Caco-2 (cell line): ENCODE results near the gene EIF5AL1. TPM values are rescaled to one million over a fixed set of nuclear protein-coding genes. Genes with fewer than 3 reads are reported as not detected.

Experiments
- BruUV-seq: library from RNA; stranded (reverse); fragments of 400-500 nt; replicated peaks from 2 replicates; lab custom pipeline; 2021; lab: Mats Ljungman, UMichigan
- CTCF ChIA-PET: fragments of 300-600 bp; sonication (Branson Sonifier 250); formaldehyde crosslinking; loops from one replicate; lab custom pipeline; 2022; ENCODE audit warnings: antibody characterized with exemption; lab: Charles Lee
- POLR2A ChIA-PET: fragments of 300-600 bp; sonication (Branson Sonifier 250); formaldehyde crosslinking; loops from one replicate; lab custom pipeline; 2022; ENCODE audit warnings: antibody characterized with exemption; lab: Charles Lee
- DNase-seq, 2 experiments: peaks; one replicate each; pipeline versions ENCODE4 v3.0.0 to v3.0.0-alpha.2; 2020 to 2022
- H3K27me3 ChIP-seq: replicated peaks from 2 replicates; pipeline ENCODE4 v1.6.0; 2011; ENCODE audit warnings: low read length; ENCODE audit not compliant: control insufficient read depth, insufficient read depth
- H3K36me3 ChIP-seq: 2 replicates; pipeline ENCODE4 v1.5.1; 2011; ENCODE audit warnings: low read length; ENCODE audit not compliant: control insufficient read depth, insufficient read depth
- H3K4me1 ChIP-seq: fragments of 250-450 bp; sonication (Bioruptor Pico); 2 replicates; pipeline ENCODE4 v1.5.1; 2020; ENCODE audit warnings: mild to moderate bottlenecking
- H3K4me3 ChIP-seq: 2 replicates; pipeline ENCODE4 v1.5.1; 2011; ENCODE audit warnings: low read depth, mild to moderate bottlenecking, control low read depth, low read length
- H3K9me3 ChIP-seq: fragments of 250-450 bp; sonication (Bioruptor Pico); 2 replicates; pipeline ENCODE4 v1.5.1; 2020; ENCODE audit warnings: mild to moderate bottlenecking, moderate library complexity
- H3K27ac Mint-ChIP-seq: one replicate; pipeline ENCODE4 v1.8.0; 2022; ENCODE audit warnings: mixed read lengths; ENCODE audit not compliant: unreplicated experiment
- H3K27me3 Mint-ChIP-seq: one replicate; pipeline ENCODE4 v1.8.0; 2022; ENCODE audit warnings: mixed read lengths; ENCODE audit not compliant: insufficient read depth, unreplicated experiment
- H3K36me3 Mint-ChIP-seq: one replicate; pipeline ENCODE4 v1.8.0; 2022; ENCODE audit warnings: mild to moderate bottlenecking, mixed read lengths; ENCODE audit not compliant: insufficient read depth, unreplicated experiment
- H3K4me1 Mint-ChIP-seq: one replicate; pipeline ENCODE4 v1.8.0; 2022; ENCODE audit warnings: low read depth, mixed read lengths; ENCODE audit not compliant: unreplicated experiment
- H3K4me3 Mint-ChIP-seq: one replicate; pipeline ENCODE4 v1.8.0; 2022; ENCODE audit warnings: mild to moderate bottlenecking, moderate library complexity, mixed read lengths; ENCODE audit not compliant: unreplicated experiment
- H3K9me3 Mint-ChIP-seq: one replicate; pipeline ENCODE4 v1.8.0; 2022; ENCODE audit warnings: mixed read lengths; ENCODE audit not compliant: unreplicated experiment
- intact Hi-C: fragments of 100-400 bp; cut with micrococcal nuclease; formaldehyde crosslinking; loops from one replicate; pipeline ENCODE4 v1.10.0; 2022; ENCODE audit not compliant: unreplicated experiment
- total RNA-seq: library from RNA; stranded (reverse); gene quantifications from 2 replicates; pipeline ENCODE4 v1.2.3, GENCODE V29; 2022
- TF ChIP-seq, protein P1 (sequence below), 2 experiments: fragments of 200-600 bp in 1 of 2; IDR thresholded peaks; 1 replicate in 1 of 2; 2 replicates in 1 of 2; pipeline versions ENCODE4 v1.5.1 to v1.8.0; 2011 to 2022; ENCODE audit warnings: antibody characterized with exemption in 1 of 2, control low read depth in 1 of 2, inconsistent platforms in 1 of 2, low read depth in 1 of 2, low read length in 1 of 2, mild to moderate bottlenecking in 1 of 2, moderate library complexity in 1 of 2; ENCODE audit not compliant: insufficient read depth in 1 of 2, severe bottlenecking in 1 of 2, unreplicated experiment in 1 of 2

Gene EIF5AL1
- total RNA-seq, 1 experiment from 2014 or later = 0.93 TPM

DNA sequence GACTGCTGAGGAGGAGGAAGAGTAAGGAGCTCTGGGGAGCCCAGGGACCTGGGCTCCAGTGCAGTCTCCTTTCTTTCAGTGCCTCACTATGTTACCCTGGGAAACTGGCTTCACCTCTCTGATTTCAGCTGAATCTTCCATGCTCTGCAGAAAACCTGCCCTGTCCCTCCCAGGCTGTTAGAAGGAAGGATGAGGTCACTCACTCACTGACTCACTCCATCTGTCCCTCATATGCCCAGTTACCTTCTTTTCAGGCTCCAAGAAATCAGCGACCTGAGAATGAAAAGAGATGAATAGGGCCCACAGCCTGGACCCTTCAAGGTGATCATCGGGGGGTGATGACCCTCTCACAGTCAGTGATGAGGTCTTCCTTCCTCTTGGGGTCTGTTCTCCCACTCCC lies 47.4 kb downstream of the EIF5AL1 start:
- no peak for DNase-seq
- no peak overlapping the region for H3K4me3 Mint-ChIP-seq
- Histone ChIP-seq H3K36me3 (no peaks in the 10 kb centered on the region), H3K4me1 (no peaks in the 10 kb centered on the region), H3K9me3 (no peaks in the 10 kb centered on the region), H3K4me3 (no peak overlapping the region), H3K27me3 (no peaks in the 10 kb centered on the region)
- CTCF ChIA-PET = no interaction called here
- no peaks in the 10 kb centered on the region for H3K9me3 Mint-ChIP-seq
- intact Hi-C loops = no loop called here
- no TSS peak for BruUV-seq
- H3K4me1 Mint-ChIP-seq = peaks cover 6% of the 10 kb centered on the region
- TF ChIP-seq, protein P1, sequence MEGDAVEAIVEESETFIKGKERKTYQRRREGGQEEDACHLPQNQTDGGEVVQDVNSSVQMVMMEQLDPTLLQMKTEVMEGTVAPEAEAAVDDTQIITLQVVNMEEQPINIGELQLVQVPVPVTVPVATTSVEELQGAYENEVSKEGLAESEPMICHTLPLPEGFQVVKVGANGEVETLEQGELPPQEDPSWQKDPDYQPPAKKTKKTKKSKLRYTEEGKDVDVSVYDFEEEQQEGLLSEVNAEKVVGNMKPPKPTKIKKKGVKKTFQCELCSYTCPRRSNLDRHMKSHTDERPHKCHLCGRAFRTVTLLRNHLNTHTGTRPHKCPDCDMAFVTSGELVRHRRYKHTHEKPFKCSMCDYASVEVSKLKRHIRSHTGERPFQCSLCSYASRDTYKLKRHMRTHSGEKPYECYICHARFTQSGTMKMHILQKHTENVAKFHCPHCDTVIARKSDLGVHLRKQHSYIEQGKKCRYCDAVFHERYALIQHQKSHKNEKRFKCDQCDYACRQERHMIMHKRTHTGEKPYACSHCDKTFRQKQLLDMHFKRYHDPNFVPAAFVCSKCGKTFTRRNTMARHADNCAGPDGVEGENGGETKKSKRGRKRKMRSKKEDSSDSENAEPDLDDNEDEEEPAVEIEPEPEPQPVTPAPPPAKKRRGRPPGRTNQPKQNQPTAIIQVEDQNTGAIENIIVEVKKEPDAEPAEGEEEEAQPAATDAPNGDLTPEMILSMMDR (IDR thresholded peaks at IDR 0.05; ENCODE audit: insufficient read depth in 1 of 2, low read depth in 1 of 2, low read length in 1 of 2, severe bottlenecking in 1 of 2, unreplicated experiment in 1 of 2) = no peak
- H3K27ac Mint-ChIP-seq = no peak overlapping the region
- H3K27me3 Mint-ChIP-seq = peaks cover 11% of the 10 kb centered on the region
- peaks cover 5% of the 10 kb centered on the region for H3K36me3 Mint-ChIP-seq
- POLR2A ChIA-PET = no interaction called here

GRCh38 chr10:79560160-79560709 lies 47.9 kb downstream of the EIF5AL1 start, which contains the start of gene SFTPA2:
TSS of gene SFTPA2 (minus strand) at chr10:79560407. CDS start at chr10:79559483, 924 bp downstream.
- intact Hi-C loops = no loop called here
- H3K4me3 Mint-ChIP-seq = no peak within 1 kb of the TSS
- peaks cover 6% of the 10 kb centered on the region for H3K4me1 Mint-ChIP-seq
- Histone ChIP-seq H3K36me3 (no peaks in the 10 kb centered on the region), H3K4me3 (no peak within 1 kb of the TSS), H3K27me3 (no peaks in the 10 kb centered on the region), H3K9me3 (no peaks in the 10 kb centered on the region), H3K4me1 (no peaks in the 10 kb centered on the region)
- peaks cover 5% of the 10 kb centered on the region for H3K36me3 Mint-ChIP-seq
- no peak for DNase-seq
- H3K27ac Mint-ChIP-seq = no peak within 1 kb of the TSS
- TF ChIP-seq, protein P1 (IDR thresholded peaks at IDR 0.05; ENCODE audit: insufficient read depth in 1 of 2, low read depth in 1 of 2, low read length in 1 of 2, severe bottlenecking in 1 of 2, unreplicated experiment in 1 of 2) = no peak
- H3K27me3 Mint-ChIP-seq = peaks cover 11% of the 10 kb centered on the region
- ChIA-PET CTCF (interaction anchor here (0.6 kb wide), 2 partner anchors 23 to 348 kb away, joined by 3 to 5 read pairs; no protein-coding TSS in a partner anchor), POLR2A (no interaction called here)
- no peaks in the 10 kb centered on the region for H3K9me3 Mint-ChIP-seq
- BruUV-seq = no TSS peak

DNA sequence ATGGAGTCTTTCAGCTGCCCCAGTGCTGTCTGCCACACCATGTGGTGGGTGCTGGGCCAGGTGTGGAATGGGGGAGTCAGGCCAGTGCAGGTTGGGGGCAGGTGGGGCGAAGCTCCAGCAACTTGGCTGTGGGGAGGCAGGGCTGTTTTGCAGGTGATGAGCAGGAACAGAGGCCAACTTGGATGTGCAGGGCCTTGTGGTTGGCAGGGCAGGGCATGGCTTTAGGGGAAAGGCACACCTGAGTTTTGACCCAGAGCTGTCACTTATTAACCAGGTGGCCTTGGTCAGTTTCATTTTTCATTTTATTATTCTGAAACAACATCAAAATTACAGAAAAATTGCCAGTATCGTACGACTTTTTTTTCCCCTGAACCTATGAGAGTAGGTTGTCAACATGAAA lies 48.9 kb downstream of the EIF5AL1 start:
- DNase-seq = no peak
- Mint-ChIP-seq H3K9me3 (no peaks in the 10 kb centered on the region), H3K4me3 (no peak overlapping the region), H3K4me1 (peaks cover 6% of the 10 kb centered on the region), H3K27ac (no peak overlapping the region), H3K27me3 (peaks cover 11% of the 10 kb centered on the region), H3K36me3 (peaks cover 5% of the 10 kb centered on the region)
- H3K4me3 ChIP-seq = no peak overlapping the region
- POLR2A ChIA-PET = no interaction called here
- intact Hi-C loops = no loop called here
- no peaks in the 10 kb centered on the region for H3K27me3 ChIP-seq
- H3K36me3 ChIP-seq = no peaks in the 10 kb centered on the region
- TF ChIP-seq, protein P1 (IDR thresholded peaks at IDR 0.05; ENCODE audit: insufficient read depth in 1 of 2, low read depth in 1 of 2, low read length in 1 of 2, severe bottlenecking in 1 of 2, unreplicated experiment in 1 of 2) = no peak
- H3K4me1 ChIP-seq = no peaks in the 10 kb centered on the region
- BruUV-seq = no TSS peak
- no peaks in the 10 kb centered on the region for H3K9me3 ChIP-seq
- CTCF ChIA-PET = interaction anchor here (0.6 kb wide), 1 partner anchor 24 kb away, joined by 3 read pairs; no protein-coding TSS in a partner anchor
